NCI-H1092 (cell line): ENCODE results near the gene HIVEP3.

Experiments used
- DNase-seq: peaks from one replicate; lab custom pipeline; 2025; lab: John Stamatoyannopoulos, UW

Gene HIVEP3

GRCh38 chr1:41611932-41612450 is 306.7 kb downstream of the HIVEP3 start:
- no peak for DNase-seq

- DNase-seq: no peak
These were observed 307.4 kb downstream of the HIVEP3 start for GRCh38 chr1:41611068-41611931.

- no peak for DNase-seq
These were observed 308.4 kb downstream of the HIVEP3 start for GRCh38 chr1:41610361-41610760.

GRCh38 chr1:41609166-41609883 is 309.4 kb downstream of the HIVEP3 start:
- no peak for DNase-seq

- DNase-seq: no peak
These were observed 310.5 kb downstream of the HIVEP3 start for GRCh38 chr1:41608211-41608610.

GRCh38 chr1:41607808-41608207 is 310.9 kb downstream of the HIVEP3 start:
- DNase-seq: no peak

- no peak for DNase-seq
These were observed 318.8 kb downstream of the HIVEP3 start for GRCh38 chr1:41599912-41600311.

GRCh38 chr1:41598325-41598724 is 320.4 kb downstream of the HIVEP3 start:
- no peak for DNase-seq

GRCh38 chr1:41592451-41593125 is 326.1 kb downstream of the HIVEP3 start:
- DNase-seq: no peak

- DNase-seq: no peak
These were observed 326.8 kb downstream of the HIVEP3 start for GRCh38 chr1:41591891-41592290.

GRCh38 chr1:41590331-41590730 is 328.4 kb downstream of the HIVEP3 start:
- DNase-seq: no peak

GRCh38 chr1:41589395-41589794 is 329.3 kb downstream of the HIVEP3 start:
- DNase-seq: no peak

- DNase-seq: no peak
These were observed 330.3 kb downstream of the HIVEP3 start for GRCh38 chr1:41588334-41588875.

GRCh38 chr1:41587791-41588190 is 330.9 kb downstream of the HIVEP3 start:
- no peak for DNase-seq

- no peak for DNase-seq
These were observed 332.5 kb downstream of the HIVEP3 start for GRCh38 chr1:41586230-41586629.

GRCh38 chr1:41583658-41584547 is 334.8 kb downstream of the HIVEP3 start:
- DNase-seq: no peak

GRCh38 chr1:41582851-41583657 is 335.7 kb downstream of the HIVEP3 start:
- DNase-seq: no peak

- DNase-seq: no peak
These were observed 336.4 kb downstream of the HIVEP3 start for GRCh38 chr1:41582351-41582750.

- DNase-seq: no peak
These were observed 336.8 kb downstream of the HIVEP3 start for GRCh38 chr1:41582004-41582325.

- no peak for DNase-seq
These were observed 337.3 kb downstream of the HIVEP3 start for GRCh38 chr1:41581216-41582003.
